HL-60 (cell line): ENCODE data around the gene PAX9.

Experiments used
- DNase-seq, 2 experiments: peaks; one replicate each; pipeline ENCODE4 v3.0.0-alpha.2; 2010 to 2020; ENCODE audit warnings: low read depth in 1 of 2, low spot score in 1 of 2
- H3K27ac ChIP-seq: fragments of 250-450 bp; sonication (Bioruptor Pico); replicated peaks from 2 replicates; pipeline ENCODE4 v1.5.1; 2020; ENCODE audit warnings: mild to moderate bottlenecking, moderate library complexity
- H3K27me3 ChIP-seq: fragments of 250-450 bp; sonication (Bioruptor Pico); 2 replicates; pipeline ENCODE4 v1.5.1; 2021; ENCODE audit warnings: mild to moderate bottlenecking, moderate library complexity; ENCODE audit not compliant: insufficient read depth, poor library complexity, severe bottlenecking
- H3K4me3 ChIP-seq: replicated peaks from 2 replicates; pipeline ENCODE4 v1.5.1; 2011; ENCODE audit warnings: mild to moderate bottlenecking, control low read depth, low read length; ENCODE audit not compliant: insufficient read depth
- CTCF ChIP-seq: IDR thresholded peaks from one replicate; pipeline ENCODE4 v1.5.1; 2011; ENCODE audit warnings: low read length, control low read depth, inconsistent platforms; ENCODE audit not compliant: insufficient read depth
- GABPA ChIP-seq: IDR thresholded peaks from 2 replicates; pipeline ENCODE4 v1.6.1; 2012; ENCODE audit warnings: low read depth
- POLR2AphosphoS5 ChIP-seq: IDR thresholded peaks from 2 replicates; pipeline ENCODE4 v1.6.1; 2012; ENCODE audit warnings: low read depth
- SPI1 ChIP-seq: IDR thresholded peaks from 2 replicates; pipeline ENCODE4 v1.6.1; 2012; ENCODE audit warnings: low read depth, mild to moderate bottlenecking, borderline replicate concordance
- TF ChIP-seq, protein P1 (sequence below): IDR thresholded peaks from 2 replicates; pipeline ENCODE4 v1.6.1; 2012; ENCODE audit warnings: low read depth; ENCODE audit not compliant: insufficient replicate concordance

Gene PAX9

GRCh38 chr14:36663404-36664321 lies 2.0 kb downstream of the PAX9 start:
- H3K4me3 ChIP-seq, result no peak overlapping the region
- peaks cover 81% of the 10 kb centered on the region for H3K27me3 ChIP-seq

DNA sequence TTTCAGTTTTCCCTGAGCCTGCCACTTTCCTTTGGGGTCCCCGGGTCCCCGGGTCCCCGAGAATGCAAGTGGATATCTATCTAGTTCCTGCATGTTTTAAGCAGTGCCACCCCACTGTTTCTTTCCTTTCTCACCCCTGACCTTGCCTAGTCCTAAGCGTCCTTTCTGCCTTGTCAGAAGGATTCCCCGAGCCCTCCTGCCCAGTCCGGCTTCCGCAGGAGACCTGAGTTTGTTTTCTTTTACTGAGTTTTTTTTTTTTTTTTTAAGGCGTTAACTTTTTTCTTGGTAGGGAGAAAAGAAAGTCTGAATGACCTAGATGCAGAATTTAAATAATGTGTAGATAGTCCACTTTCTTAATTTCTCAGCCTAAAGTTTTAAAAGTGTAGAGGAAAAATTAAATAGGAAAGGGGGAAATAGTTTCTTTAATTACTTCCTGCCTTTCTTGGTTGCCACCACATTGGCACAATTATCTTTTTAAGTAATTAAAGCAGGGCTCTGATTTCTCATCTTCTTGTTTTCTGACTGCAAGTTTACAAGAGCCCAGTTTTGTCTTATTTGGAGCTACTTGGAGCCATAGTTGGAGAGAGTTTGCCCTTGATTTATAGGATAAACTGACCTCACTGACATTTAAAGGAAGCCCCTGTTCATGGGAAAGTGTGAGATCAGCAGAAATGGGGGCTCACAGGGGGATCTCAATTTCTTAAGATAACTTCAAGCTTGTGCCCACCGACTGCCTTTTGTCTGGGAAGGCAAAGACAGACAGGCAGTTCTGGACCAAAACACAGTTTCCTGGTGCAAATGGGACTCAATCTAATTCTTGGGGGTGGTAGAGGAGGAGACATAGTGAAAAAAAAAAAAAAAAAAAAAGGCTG lies 2.9 kb downstream of the PAX9 start:
- no peak for DNase-seq
- H3K4me3 ChIP-seq, result no peak overlapping the region
- TF ChIP-seq CTCF (no peak), SPI1 (no peak), GABPA (no peak), POLR2AphosphoS5 (no peak)
- TF ChIP-seq, protein P1, sequence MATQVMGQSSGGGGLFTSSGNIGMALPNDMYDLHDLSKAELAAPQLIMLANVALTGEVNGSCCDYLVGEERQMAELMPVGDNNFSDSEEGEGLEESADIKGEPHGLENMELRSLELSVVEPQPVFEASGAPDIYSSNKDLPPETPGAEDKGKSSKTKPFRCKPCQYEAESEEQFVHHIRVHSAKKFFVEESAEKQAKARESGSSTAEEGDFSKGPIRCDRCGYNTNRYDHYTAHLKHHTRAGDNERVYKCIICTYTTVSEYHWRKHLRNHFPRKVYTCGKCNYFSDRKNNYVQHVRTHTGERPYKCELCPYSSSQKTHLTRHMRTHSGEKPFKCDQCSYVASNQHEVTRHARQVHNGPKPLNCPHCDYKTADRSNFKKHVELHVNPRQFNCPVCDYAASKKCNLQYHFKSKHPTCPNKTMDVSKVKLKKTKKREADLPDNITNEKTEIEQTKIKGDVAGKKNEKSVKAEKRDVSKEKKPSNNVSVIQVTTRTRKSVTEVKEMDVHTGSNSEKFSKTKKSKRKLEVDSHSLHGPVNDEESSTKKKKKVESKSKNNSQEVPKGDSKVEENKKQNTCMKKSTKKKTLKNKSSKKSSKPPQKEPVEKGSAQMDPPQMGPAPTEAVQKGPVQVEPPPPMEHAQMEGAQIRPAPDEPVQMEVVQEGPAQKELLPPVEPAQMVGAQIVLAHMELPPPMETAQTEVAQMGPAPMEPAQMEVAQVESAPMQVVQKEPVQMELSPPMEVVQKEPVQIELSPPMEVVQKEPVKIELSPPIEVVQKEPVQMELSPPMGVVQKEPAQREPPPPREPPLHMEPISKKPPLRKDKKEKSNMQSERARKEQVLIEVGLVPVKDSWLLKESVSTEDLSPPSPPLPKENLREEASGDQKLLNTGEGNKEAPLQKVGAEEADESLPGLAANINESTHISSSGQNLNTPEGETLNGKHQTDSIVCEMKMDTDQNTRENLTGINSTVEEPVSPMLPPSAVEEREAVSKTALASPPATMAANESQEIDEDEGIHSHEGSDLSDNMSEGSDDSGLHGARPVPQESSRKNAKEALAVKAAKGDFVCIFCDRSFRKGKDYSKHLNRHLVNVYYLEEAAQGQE, result no peak
- H3K27ac ChIP-seq, result no peak overlapping the region
- H3K27me3 ChIP-seq, result peaks cover 72% of the 10 kb centered on the region

More at GRCh38 chr14:36663404-36664321, 2.0 kb downstream of the PAX9 start:
- DNase-seq, result no peak
- TF ChIP-seq CTCF, result no peak
- no peak for TF ChIP-seq GABPA
- no peak for TF ChIP-seq POLR2AphosphoS5
- TF ChIP-seq, protein P1, result no peak
- no peak for TF ChIP-seq SPI1
- no peak overlapping the region for H3K27ac ChIP-seq

DNA sequence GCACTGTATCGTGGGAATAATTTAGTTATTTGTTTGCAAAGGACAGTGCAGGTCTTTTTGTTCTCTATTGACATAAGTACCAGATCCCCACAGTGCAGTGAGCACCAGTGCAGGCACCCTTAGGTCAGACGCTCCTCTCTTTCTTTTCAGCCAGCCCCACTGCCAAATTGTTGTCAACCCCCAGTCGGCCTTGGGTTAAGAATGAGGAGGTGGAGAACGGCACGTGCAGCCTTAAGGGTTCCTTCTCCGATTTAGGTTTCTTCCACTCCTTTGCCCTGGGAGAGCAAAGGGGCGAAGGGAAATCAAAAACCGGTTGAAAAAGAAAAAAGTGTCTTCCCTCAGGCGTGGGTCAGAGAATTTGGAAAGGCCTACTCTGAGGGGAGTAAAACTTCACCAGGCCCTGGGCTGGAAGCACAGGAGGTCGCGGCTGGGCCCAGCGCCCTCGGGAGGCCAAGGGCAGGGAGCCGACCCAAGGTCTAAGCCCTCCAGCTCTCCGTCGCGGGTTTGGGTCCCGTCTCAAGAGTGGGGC lies 4.3 kb downstream of the PAX9 start:
- Histone ChIP-seq H3K4me3 (no peak overlapping the region), H3K27me3 (peaks cover 60% of the 10 kb centered on the region), H3K27ac (no peak overlapping the region)
- no peak for DNase-seq
- TF ChIP-seq POLR2AphosphoS5, result no peak
- TF ChIP-seq GABPA, result no peak
- TF ChIP-seq, protein P1, result no peak
- no peak for TF ChIP-seq SPI1
- no peak for TF ChIP-seq CTCF
